Frontal cortex (tissue), 4 donors: ENCODE results near the gene MET. TPM values are rescaled to one million over a fixed set of nuclear protein-coding genes. Genes with fewer than 3 reads are reported as not detected.

Experiments
- DNase-seq, 2 donors: peaks; one replicate each; pipeline ENCODE4 v3.0.0; 2012; ENCODE audit warnings: low spot score in 2 of 2
- FAIRE-seq: peaks from 2 replicates; lab custom pipeline; 2012; peaks lifted over from hg19 to GRCh38; lab: Jason Lieb, UNC
- total RNA-seq: library from RNA; depleted of rRNA; stranded (reverse); fragments of >200 nt; gene quantifications from one replicate; pipeline ENCODE4 v1.2.3, GENCODE V29; 2014
- donor health status: control.
- donor health status: control.
- donor health status: control.

Gene MET
- total RNA-seq, 1 donor from 2014 or later: 2.9 TPM

DNA sequence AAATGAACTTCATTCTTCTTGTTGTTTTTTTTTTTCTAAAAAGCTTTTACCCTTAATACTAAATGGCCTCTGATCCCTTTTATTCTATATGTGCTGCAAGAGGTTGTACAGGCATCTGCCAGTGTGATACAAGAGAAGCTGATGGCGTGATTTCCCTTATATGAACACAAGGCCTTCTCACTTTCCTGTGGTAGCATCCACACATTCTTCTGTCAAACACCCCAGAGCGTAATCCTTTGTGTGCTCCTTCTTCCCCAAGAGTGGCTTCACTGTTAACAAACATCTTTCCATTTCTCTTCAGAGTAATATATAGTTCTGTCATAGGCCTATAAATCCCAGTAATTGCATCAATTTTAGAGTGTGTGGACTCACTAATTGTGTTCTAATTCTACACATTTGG is 104.0 kb downstream of the MET start:
- DNase-seq (no peak), FAIRE-seq (no peak)

DNA sequence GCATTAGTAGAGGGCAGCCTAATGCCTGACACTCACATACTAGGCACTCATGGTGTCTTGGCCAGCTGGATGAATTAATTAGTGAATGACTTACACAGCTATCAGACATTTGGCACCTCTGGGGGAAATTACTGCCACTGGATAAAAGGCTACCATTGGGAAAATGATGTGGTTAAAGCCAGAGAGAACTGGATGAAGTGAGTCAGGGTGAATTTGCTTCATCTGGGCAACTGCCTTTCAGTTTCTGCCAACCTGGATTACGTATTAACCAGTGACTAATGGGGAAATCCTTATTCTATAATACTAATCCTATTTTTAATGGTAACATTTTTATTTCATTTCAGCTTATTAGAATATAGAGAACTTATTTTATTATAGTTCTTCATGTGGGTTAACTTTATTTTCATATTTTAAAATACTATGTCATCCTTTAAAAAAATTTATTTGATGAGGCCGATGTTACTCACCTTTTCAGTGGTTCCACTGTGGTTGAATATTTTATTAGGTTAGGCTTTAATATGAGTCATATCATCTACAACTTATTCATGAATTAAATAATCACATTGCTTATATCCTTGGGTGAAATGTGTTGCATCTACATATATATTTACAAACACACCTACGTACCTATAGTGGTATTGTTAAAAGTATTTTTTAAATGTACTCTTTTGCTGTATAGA is 104.8 kb downstream of the MET start:
- no peak for FAIRE-seq

DNA sequence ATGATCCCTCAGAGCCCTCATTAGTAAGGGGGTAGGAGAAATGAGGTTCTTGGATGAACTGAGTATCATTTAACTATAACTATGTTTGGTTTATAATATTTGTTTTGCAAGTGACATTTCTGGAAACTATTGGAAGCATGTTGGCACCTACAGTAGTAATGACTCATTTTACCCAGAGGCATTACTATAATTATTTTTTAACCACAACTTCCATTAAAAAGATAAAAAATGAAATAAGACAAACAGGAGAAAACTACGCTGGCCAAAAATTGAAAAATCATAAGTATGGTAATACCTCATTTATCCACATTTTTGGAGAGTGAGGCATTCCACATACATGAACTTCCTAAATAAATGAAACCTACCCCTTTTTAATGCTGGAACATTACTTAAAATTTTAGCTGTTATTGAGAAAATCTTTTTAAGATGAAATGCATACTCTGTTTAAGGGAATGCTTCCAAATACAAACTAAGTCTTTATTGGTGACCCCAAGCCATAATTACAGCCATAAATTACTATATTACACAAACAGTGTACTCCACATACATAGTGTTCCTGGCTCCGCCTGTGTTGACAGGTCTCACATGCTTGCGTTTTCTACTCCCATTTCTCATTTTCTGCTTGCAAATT is 105.8 kb downstream of the MET start:
- DNase-seq (no peak), FAIRE-seq (no peak)

More for the DNA sequence above, 104.8 kb downstream of the MET start:
- no peak for DNase-seq

DNA sequence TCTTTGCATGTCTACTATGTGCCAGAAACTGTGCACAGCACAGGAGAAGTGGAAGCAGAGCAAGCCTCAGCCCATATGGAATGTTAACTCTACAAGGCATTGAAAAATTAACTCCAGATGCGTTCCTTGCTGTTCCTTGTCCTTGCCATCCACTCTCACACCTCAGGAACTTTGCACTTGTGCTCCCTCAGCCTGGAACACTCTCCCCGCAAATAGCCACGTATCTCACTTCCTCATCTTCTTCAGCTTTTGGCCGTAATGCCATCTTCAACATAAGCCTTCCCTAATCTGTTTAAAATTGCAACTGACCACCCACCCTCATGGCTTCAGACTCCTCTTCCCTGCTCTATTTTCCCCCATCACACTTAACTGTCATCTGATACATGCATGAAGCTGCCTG is 107.2 kb downstream of the MET start:
- FAIRE-seq (no peak), DNase-seq (no peak)

GRCh38 chr7:116779931-116780330 is 107.9 kb downstream of the MET start:
- FAIRE-seq (no peak), DNase-seq (no peak)

DNA sequence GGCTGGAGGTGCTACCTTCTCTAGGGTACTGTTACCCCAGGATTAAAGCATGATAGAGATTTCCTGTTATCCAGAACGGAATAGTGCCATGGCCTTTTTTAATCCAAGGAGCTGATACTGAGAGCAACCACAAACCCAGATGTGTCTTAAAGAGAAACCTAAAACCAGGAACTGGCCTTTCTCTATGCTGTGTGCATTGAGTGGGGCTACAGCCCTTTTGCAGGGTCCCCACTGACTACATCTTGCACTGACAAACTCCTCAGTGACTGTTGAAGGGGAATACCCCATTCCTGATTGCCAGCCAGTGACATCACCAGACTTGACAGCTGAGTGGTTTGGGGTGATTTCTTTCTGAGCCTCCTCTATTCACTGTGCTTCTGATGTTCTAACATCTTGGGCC is 108.5 kb downstream of the MET start:
- FAIRE-seq: no peak
- no peak for DNase-seq

DNA sequence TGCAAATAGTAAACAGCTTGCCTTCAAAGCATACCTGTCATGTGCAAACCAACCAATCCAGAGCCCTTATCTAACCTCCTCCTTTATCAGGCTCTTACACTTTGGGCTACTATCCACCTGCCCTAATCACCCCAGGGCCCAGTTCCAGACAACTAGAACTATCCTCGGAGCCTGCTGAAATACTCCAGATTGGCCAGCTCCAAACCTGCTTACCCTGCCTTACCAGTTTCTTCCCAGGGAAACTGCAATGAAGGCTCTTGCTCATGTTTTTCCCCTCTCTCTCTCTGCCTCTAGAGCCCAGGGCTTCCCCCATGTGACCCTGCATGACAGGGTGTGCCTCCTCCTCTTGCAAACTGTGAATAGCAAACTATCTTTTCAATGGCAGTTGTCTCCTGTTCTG is 109.0 kb downstream of the MET start:
- FAIRE-seq (no peak), DNase-seq (no peak)

- FAIRE-seq: no peak
- no peak for DNase-seq
Measured at GRCh38 chr7:116781584-116781983, 109.6 kb downstream of the MET start.

DNA sequence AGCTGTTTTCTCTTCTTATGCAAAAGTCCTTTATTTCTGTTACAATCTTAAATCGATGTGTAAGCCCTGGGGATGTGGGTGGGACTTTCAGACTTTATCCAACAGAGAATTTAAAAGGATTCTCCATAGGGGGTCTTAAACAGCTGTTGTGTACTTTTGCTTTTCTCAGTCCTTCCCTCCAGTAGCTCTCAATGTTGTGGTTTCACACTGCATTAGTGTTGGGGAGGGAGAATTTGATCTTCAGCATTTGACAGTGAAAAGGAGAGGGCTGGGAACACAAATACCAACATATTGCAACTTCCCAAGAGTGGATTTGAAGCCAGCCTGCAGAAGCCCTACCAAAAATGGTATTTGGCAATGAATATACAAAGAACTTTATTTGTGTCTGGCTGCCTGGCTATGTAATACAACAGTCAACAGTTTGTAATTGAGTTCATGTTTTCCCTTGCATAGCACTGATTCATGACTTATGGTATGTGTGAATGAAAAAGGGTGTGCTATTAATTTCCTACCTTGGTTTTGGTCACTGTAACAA is 110.2 kb downstream of the MET start:
- DNase-seq: no peak
- FAIRE-seq: no peak

- DNase-seq: no peak
- no peak for FAIRE-seq
Measured at GRCh38 chr7:116783666-116784318, 111.8 kb downstream of the MET start.

DNA sequence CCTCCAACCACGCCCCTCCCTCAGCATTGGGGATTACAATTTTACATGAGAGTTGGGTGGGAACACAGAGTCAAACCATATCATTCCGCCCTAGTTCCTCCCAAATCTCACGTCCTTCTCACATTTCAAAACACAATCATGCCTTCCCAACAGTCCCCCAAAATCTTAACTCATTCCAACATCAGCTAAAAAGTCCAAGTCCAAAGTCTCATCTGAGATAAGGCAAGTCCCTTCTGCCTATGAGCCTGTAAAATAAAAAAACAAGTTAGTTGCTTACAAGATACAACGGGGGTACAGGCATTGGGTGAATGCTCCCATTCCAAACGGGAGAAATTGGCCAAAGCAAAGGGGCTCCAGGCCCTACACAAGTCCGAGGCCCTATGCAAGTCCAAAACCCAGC is 112.7 kb downstream of the MET start:
- FAIRE-seq (no peak), DNase-seq (no peak)

GRCh38 chr7:116785843-116786242 is 113.8 kb downstream of the MET start:
- FAIRE-seq (no peak), DNase-seq (no peak)

- DNase-seq (no peak), FAIRE-seq (no peak)
Measured at GRCh38 chr7:116786791-116787443, 114.9 kb downstream of the MET start.

GRCh38 chr7:116787881-116788280 is 115.9 kb downstream of the MET start:
- FAIRE-seq: no peak
- no peak for DNase-seq

- DNase-seq (no peak), FAIRE-seq (no peak)
Measured at GRCh38 chr7:116788572-116789197, 116.7 kb downstream of the MET start.

DNA sequence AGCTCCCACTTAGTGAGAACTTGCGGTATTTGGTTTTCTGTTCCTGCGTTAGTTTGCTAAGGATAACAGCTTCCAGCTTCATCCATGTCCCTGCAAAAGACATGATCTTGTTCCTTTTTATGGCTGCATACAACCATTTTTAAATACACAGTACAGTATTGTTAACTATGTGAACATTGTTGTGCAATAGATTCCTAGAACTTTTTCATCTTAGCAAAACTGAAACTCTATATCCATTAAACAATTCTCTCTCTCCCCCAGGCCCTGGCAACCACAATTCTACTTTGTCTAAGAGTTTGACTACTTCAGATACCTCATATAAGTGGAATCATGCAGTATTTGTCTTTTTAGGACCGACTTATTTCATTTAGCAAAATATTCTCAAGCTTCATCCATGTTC is 118.0 kb downstream of the MET start:
- FAIRE-seq (no peak), DNase-seq (no peak)

- FAIRE-seq (no peak), DNase-seq (no peak)
Measured at GRCh38 chr7:116792813-116793212, 120.8 kb downstream of the MET start.

DNA sequence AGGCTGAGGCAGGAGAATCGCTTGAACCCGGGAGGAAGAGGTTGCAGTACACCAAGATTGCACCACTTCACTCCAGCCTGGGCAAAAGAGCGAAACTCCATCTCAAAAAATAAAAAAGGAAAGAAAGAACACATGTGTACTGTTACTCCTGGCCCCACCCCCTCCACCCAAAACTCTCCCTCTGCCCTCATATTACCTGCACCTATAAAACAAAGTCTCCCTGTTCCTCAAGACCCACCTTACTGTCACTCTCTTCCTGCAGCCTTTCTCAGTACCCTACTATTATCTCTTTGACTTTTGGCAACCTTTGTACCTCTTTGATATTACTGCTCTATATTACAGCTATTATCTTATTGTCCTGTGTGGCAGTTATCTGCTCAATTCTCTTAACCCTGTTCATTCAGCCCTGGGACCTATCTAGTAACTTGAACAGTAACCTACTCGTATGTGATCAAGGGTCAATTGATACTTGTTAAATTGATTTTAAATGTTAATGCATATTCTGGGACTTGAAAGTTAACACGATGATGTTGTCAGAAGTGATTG is 121.9 kb downstream of the MET start:
- DNase-seq (no peak), FAIRE-seq (no peak)

GRCh38 chr7:116796471-116796870 is 124.5 kb downstream of the MET start:
- DNase-seq (no peak), FAIRE-seq (no peak)

- no peak for FAIRE-seq
Measured at GRCh38 chr7:116797612-116798011, 125.6 kb downstream of the MET start.

More at GRCh38 chr7:116797612-116798011, 125.6 kb downstream of the MET start:
- DNase-seq: no peak
